Esophagus mucosa (tissue), 1 donor: ENCODE data around the gene STXBP3. TPM values are rescaled to one million over a fixed set of nuclear protein-coding genes. Genes with fewer than 3 reads are reported as not detected.
A peak's percentile ranks its signal among the peaks of the same experiment; 100 is the strongest.
"Not testable (repeated sequence)": the region's sequence is repeated elsewhere in the genome, so short reads cannot be mapped to it uniquely, and the experiment has no call there.

ENCODE experiments used
- ATAC-seq: fragments of 200-7000 bp; cut with Tn5 transposase; one replicate; pipeline ENCODE4 v1.9.1; 2020
- total RNA-seq: library from RNA; stranded (reverse); gene quantifications from one replicate; pipeline ENCODE4 v1.2.4, GENCODE V29; 2023
- donor health status: DM: yes; HTN: yes; CAD: no.

The STXBP3 gene
- 25.5 TPM for total RNA-seq

- peak; percentile 97 for ATAC-seq
Observed at GRCh38 chr1:108746382-108747170, at the start of gene STXBP3. TSS of gene STXBP3 (plus strand) at chr1:108746674. CDS start at chr1:108746738, 64 bp downstream.

- no peak for ATAC-seq
Observed at GRCh38 chr1:108699375-108700332, 46.8 kb upstream of the STXBP3 start.

- ATAC-seq: no peak
Observed at GRCh38 chr1:108701176-108701849, 45.2 kb upstream of the STXBP3 start.

- ATAC-seq: not testable (repeated sequence)
Observed at GRCh38 chr1:108702109-108702508, 44.4 kb upstream of the STXBP3 start.

GRCh38 chr1:108703939-108704338 is 42.5 kb upstream of the STXBP3 start:
- peak; percentile 5 for ATAC-seq

GRCh38 chr1:108704496-108704895 is 42.0 kb upstream of the STXBP3 start:
- peak; percentile 73 for ATAC-seq

- ATAC-seq: no peak
Observed at GRCh38 chr1:108706643-108707042, 39.8 kb upstream of the STXBP3 start.

GRCh38 chr1:108708691-108709660 is 37.5 kb upstream of the STXBP3 start:
- ATAC-seq: no peak

GRCh38 chr1:108712606-108713150 is 33.8 kb upstream of the STXBP3 start, which contains the start of gene FNDC7:
TSS of gene FNDC7 (plus strand) at chr1:108712908. CDS start at chr1:108712934, 26 bp downstream.
- no peak for ATAC-seq

GRCh38 chr1:108715932-108716331 is 30.5 kb upstream of the STXBP3 start:
- ATAC-seq: no peak

GRCh38 chr1:108716437-108717230 is 29.8 kb upstream of the STXBP3 start:
- no peak for ATAC-seq

- ATAC-seq: no peak
Observed at GRCh38 chr1:108717774-108718316, 28.6 kb upstream of the STXBP3 start.

- no peak for ATAC-seq
Observed at GRCh38 chr1:108718927-108719655, 27.4 kb upstream of the STXBP3 start.

GRCh38 chr1:108719656-108720435 is 26.6 kb upstream of the STXBP3 start:
- ATAC-seq: peak; percentile 87

GRCh38 chr1:108722292-108722691 is 24.2 kb upstream of the STXBP3 start:
- no peak for ATAC-seq

GRCh38 chr1:108725906-108726305 is 20.6 kb upstream of the STXBP3 start:
- ATAC-seq: no peak

GRCh38 chr1:108728327-108728923 is 18.0 kb upstream of the STXBP3 start:
- ATAC-seq: no peak

- no peak for ATAC-seq
Observed at GRCh38 chr1:108729481-108729880, 17.0 kb upstream of the STXBP3 start.
